Lower lobe of right lung (tissue), 2 donors: ENCODE data around the gene ATP5ME. TPM values are rescaled to one million over a fixed set of nuclear protein-coding genes. Genes with fewer than 3 reads are reported as not detected.
"Not testable (repeated sequence)": the region's sequence is repeated elsewhere in the genome, so short reads cannot be mapped to it uniquely, and the experiment has no call there.

Experiments used
- ATAC-seq, 2 donors: fragments of 200-7000 bp; cut with Tn5 transposase; one replicate each; pipeline ENCODE4 v1.9.1; 2020 to 2022; ENCODE audit warnings: mild to moderate bottlenecking in 2 of 2, moderate library complexity in 2 of 2
- DNase-seq: peaks from one replicate; pipeline ENCODE4 v3.0.0-alpha.2; 2020
- H3K27ac ChIP-seq: fragments of 200-600 bp; one replicate; pipeline ENCODE4 v1.8.0; 2022
- H3K27me3 ChIP-seq: fragments of 200-600 bp; one replicate; pipeline ENCODE4 v1.8.0; 2022; ENCODE audit warnings: low read depth
- H3K36me3 ChIP-seq: fragments of 200-600 bp; one replicate; pipeline ENCODE4 v1.8.0; 2022; ENCODE audit warnings: mild to moderate bottlenecking
- H3K4me1 ChIP-seq: fragments of 200-600 bp; one replicate; pipeline ENCODE4 v1.8.0; 2022
- H3K4me3 ChIP-seq: fragments of 200-600 bp; one replicate; pipeline ENCODE4 v1.8.0; 2022; ENCODE audit warnings: mild to moderate bottlenecking
- H3K9me3 ChIP-seq: fragments of 200-600 bp; one replicate; pipeline ENCODE4 v1.8.0; 2022
- intact Hi-C: fragments of 100-400 bp; cut with DNase I; formaldehyde crosslinking; loops from one replicate; pipeline ENCODE4 v1.11.0; 2022
- total RNA-seq: library from RNA; stranded (reverse); fragmentation: NEBNext Ultra II Directional; extraction: Animal tissue kit (Norgen Biotek cat#: 25700); gene quantifications from one replicate; pipeline ENCODE4 v1.2.1, GENCODE V29; 2021
- TF ChIP-seq, protein P1 (sequence below): fragments of 200-600 bp; IDR thresholded peaks from one replicate; pipeline ENCODE4 v1.8.0; 2022; ENCODE audit warnings: antibody characterized with exemption, mild to moderate bottlenecking
- donor health status: DM: no; HTN: yes; CAD: no; lungs with severe emphysema.

The ATP5ME gene
- total RNA-seq, 1 donor from 2014 or later, result 173 TPM

DNA sequence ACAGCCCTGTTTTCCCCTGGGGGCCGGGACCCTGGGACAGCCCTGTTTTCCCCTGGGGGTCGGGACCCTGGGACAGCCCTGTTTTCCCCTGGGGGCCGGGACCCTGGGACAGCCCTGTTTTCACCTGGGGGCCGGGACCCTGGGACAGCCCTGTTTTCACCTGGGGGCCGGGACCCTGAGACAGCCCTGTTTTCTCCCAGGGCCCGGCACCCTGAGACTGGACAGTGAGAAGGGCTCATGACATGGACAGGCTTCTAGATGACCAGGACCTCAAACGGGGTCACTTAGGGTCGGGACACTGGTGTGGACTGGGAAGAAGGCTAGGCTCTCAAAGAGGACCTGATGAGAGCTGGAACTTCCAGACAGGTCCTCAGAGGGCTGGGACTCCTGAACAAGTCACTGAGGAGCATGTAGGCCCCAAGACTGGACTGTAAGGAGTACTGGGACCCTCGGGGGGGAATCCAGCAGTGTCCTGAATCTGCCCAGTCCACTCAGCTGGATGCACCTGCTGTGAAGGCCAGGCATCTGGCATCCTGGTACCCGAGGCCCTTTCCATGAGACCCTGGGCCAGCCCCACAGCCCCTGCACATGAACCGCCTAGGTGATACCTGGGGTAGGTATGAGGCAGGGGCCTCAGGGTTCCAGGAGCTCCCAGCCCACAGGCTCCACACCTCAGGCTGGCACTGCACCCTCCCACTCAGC is 34.0 kb upstream of the ATP5ME start:
- Histone ChIP-seq H3K27ac (no peak overlapping the region), H3K27me3 (no peaks in the 10 kb centered on the region), H3K4me1 (peaks cover 24% of the 10 kb centered on the region), H3K36me3 (peaks cover 5% of the 10 kb centered on the region), H3K4me3 (peak overlapping the region; percentile 17), H3K9me3 (no peaks in the 10 kb centered on the region)
- intact Hi-C loops, result no loop called here
- TF ChIP-seq, protein P1, sequence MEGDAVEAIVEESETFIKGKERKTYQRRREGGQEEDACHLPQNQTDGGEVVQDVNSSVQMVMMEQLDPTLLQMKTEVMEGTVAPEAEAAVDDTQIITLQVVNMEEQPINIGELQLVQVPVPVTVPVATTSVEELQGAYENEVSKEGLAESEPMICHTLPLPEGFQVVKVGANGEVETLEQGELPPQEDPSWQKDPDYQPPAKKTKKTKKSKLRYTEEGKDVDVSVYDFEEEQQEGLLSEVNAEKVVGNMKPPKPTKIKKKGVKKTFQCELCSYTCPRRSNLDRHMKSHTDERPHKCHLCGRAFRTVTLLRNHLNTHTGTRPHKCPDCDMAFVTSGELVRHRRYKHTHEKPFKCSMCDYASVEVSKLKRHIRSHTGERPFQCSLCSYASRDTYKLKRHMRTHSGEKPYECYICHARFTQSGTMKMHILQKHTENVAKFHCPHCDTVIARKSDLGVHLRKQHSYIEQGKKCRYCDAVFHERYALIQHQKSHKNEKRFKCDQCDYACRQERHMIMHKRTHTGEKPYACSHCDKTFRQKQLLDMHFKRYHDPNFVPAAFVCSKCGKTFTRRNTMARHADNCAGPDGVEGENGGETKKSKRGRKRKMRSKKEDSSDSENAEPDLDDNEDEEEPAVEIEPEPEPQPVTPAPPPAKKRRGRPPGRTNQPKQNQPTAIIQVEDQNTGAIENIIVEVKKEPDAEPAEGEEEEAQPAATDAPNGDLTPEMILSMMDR, result no peak
- no peak for ATAC-seq
- DNase-seq, result no peak

DNA sequence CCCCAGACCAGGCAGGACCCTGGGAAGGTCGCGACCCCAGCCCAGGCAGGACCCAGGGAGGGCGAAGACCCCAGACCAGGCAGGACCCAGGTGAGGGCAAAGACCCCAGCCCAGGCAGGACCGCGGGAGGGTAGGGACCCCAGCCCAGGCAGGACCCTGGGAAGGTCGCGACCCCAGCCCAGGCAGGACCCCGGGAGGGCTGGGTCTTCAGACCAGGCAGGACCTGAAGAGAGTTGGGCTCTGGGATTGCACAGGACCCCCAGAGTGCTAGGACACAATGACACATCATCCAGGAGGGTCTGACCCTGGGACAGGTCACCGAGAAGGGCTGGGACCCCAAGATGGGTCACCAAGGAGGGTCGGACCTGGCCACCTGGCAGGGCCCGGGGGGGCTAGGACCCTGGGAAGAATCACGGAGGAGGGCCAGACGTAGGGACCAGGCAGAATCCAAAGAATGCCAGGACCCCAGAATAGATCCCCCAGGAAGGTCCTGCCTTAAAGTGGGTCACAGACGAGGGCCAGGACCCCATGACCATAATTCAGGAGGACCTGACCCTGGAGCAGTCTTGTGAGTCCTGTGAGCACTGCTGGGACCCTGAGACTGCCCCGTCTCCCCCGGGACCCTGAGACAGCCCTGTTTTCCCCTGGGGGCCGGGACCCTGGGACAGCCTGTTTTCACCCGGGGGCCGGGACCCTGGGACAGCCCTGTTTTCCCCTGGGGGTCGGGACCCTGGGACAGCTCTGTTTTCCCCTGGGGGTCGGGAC is 32.9 kb upstream of the ATP5ME start:
- no peak overlapping the region for H3K27ac ChIP-seq
- no peak for DNase-seq
- H3K36me3 ChIP-seq, result peaks cover 5% of the 10 kb centered on the region
- no peak for ATAC-seq
- peaks cover 24% of the 10 kb centered on the region for H3K4me1 ChIP-seq
- H3K27me3 ChIP-seq, result no peaks in the 10 kb centered on the region
- TF ChIP-seq, protein P1, result no peak
- H3K9me3 ChIP-seq, result no peaks in the 10 kb centered on the region
- peak overlapping the region; percentile 49 for H3K4me3 ChIP-seq
- intact Hi-C loops, result no loop called here

DNA sequence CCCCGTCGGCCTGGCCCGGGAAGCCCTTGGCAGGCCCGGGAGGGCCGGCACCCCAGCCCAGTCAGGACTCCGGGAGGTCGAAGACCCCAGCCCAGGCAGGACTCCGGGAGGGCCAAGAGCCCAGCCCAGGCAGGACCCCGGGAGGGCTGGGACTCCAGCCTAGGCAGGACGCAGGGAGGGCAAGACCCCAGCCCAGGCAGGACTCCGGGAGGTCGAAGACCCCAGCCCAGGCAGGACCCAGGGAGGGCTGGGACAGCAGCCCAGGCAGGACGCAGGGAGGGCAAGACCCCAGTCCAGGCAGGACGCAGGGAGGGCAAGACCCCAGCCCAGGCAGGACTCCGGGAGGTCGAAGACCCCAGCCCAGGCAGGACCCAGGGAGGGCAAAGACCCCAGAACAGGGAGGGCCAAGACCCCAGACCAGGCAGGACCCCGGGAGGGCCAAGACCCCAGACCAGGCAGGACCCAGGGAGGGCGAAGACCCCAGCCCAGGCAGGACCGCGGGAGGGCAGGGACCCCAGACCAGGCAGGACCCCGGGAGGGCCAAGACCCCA is 32.1 kb upstream of the ATP5ME start:
- intact Hi-C loops, ATAC-seq, H3K9me3 ChIP-seq, DNase-seq, H3K27me3 ChIP-seq, H3K36me3 ChIP-seq: not testable (repeated sequence)
- Histone ChIP-seq H3K4me3 (peak overlapping the region; percentile 88), H3K4me1 (peaks cover 24% of the 10 kb centered on the region), H3K27ac (peak overlapping the region; percentile 91)

DNA sequence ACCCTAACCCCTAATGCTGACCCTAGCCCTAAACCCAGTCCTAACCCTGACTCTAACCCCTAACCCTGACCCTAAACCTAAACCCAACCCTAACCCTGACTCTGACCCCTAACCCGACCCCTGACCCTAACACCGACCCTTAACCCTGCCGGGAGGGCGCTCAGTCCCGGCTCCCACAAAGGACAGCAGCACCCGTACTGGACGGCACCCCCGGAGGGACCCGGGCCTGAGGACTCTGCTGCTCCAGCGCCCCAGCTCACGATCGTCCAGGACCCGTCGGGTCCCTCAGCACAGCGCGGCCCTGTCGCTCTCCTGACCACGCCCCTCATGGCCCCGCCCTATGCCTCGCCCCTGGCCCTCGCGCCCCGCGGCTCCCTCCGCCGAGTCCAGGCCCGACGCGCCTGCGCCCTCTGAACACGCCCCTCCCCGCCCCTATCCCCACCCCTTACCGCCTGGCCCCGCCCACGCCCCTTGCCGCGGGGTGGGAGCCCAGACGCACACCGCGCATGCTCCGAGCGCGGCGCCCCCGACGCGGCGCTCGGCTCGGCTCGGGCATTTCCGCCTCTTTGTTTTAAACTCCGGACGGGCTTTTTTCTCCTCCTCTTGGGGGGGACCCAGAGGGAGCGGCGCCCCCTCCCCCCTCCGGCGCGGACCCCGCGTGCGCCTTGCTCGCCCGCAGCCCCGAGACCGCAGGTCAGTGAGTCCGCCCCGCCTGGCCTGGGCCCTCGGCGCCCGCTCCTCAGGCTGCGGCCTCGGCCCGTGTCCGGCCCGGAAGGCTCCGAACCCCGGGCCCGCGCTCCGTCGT is 31.4 kb upstream of the ATP5ME start, which contains the start of gene PCGF3:
TSS of gene PCGF3 (plus strand) at position 555 of the 805 bp plus-strand sequence. CDS start 27,849 bp downstream, outside the sequence.
- ATAC-seq (peak; percentile 98), DNase-seq (peak; percentile 98)
- H3K4me1 ChIP-seq, result peaks cover 24% of the 10 kb centered on the region
- H3K4me3 ChIP-seq, result peak within 1 kb of the TSS; percentile 88
- H3K9me3 ChIP-seq, result no peaks in the 10 kb centered on the region
- intact Hi-C loops, result no loop called here
- H3K27me3 ChIP-seq, result no peaks in the 10 kb centered on the region
- H3K27ac ChIP-seq, result peak within 1 kb of the TSS; percentile 91
- TF ChIP-seq, protein P1, result no peak
- H3K36me3 ChIP-seq, result peaks cover 3% of the 10 kb centered on the region

DNA sequence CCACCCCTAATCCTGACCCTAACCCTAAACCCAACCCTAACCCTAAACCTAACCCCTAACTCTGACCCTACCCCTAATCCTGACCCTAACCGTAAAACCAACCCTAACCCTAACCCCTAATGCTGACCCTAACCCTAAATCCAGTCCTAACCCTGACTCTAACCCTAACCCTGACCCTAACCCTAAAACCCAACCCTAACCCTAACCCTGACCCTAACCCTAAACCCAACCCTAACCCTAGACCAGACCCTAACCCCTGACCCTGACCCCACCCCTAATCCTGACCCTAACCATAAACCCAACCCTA is 30.8 kb upstream of the ATP5ME start:
- DNase-seq (no peak), ATAC-seq (no peak)
- intact Hi-C loops, result no loop called here
- Histone ChIP-seq H3K27me3 (no peaks in the 10 kb centered on the region), H3K36me3 (no peaks in the 10 kb centered on the region), H3K4me1 (peaks cover 25% of the 10 kb centered on the region), H3K9me3 (no peaks in the 10 kb centered on the region), H3K4me3 (peak overlapping the region; percentile 88), H3K27ac (peak overlapping the region; percentile 91)
- TF ChIP-seq, protein P1, result no peak
